Mucosa of stomach (tissue), 1 donor: ENCODE measurements around the gene DDO.
"Not testable (repeated sequence)": the region's sequence is repeated elsewhere in the genome, so short reads cannot be mapped to it uniquely, and the experiment has no call there.

Source experiments
- H3K27me3 ChIP-seq: one replicate; pipeline ENCODE4 v1.7.0; 2013; ENCODE audit warnings: mild to moderate bottlenecking, low read length; ENCODE audit not compliant: control insufficient read depth, insufficient read depth
- H3K36me3 ChIP-seq: one replicate; pipeline ENCODE4 v1.7.0; 2013; ENCODE audit warnings: low read length; ENCODE audit not compliant: control insufficient read depth, insufficient read depth
- H3K4me1 ChIP-seq: one replicate; pipeline ENCODE4 v1.7.0; 2013; ENCODE audit warnings: mild to moderate bottlenecking, low read length; ENCODE audit not compliant: control insufficient read depth, insufficient read depth
- H3K4me3 ChIP-seq: one replicate; pipeline ENCODE4 v1.7.0; 2013; ENCODE audit warnings: low read length
- H3K9ac ChIP-seq: one replicate; pipeline ENCODE4 v1.7.0; 2013; ENCODE audit warnings: mild to moderate bottlenecking, low read length, moderate library complexity
- H3K9me3 ChIP-seq: one replicate; pipeline ENCODE4 v1.7.0; 2013; ENCODE audit warnings: mild to moderate bottlenecking, low read length, moderate library complexity; ENCODE audit not compliant: control insufficient read depth
- donor health status: Pancreatic carcinoma.

The DDO gene

GRCh38 chr6:110415086-110415916, at the start of gene DDO:
DDO (minus strand) TSS chr6:110415575; CDS start chr6:110413462, 2,113 bp downstream.
- Histone ChIP-seq H3K4me3 (peak within 1 kb of the TSS; percentile 27), H3K27me3 (no peaks in the 10 kb centered on the region), H3K36me3 (no peaks in the 10 kb centered on the region), H3K9me3 (no peaks in the 10 kb centered on the region), H3K9ac (peak within 1 kb of the TSS; percentile 49), H3K4me1 (peaks cover 9% of the 10 kb centered on the region)

DNA sequence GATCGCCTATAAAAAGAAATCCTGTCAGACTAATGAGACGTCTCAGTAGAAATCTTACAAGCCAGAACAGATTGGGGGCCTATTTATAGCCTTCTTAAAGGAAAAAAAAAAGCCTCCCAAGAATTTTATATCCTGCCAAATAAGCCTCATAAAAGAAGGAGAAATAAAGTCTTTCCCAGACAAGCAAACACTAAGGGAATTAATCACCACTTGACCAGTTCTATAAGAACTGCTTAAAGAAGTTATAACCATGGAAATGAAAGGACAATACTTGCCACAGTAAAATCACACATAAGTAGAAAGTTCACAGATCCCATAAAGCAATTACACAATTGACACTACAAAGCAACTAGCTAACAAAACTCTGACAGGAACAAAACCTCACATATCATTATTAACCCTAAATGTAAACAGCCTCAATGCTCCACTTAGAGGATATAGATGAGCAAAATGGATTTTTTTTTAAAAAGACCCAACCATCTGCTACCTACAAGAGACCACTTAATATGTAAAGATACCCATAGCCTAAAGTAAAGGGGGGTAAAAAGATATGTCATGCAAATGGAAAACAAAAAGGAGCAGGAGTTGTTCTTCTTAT, 47.6 kb upstream of the DDO start:
- Histone ChIP-seq H3K4me1 (no peaks in the 10 kb centered on the region), H3K9me3 (no peaks in the 10 kb centered on the region), H3K4me3 (no peak overlapping the region), H3K27me3 (no peaks in the 10 kb centered on the region), H3K9ac (no peak overlapping the region), H3K36me3 (no peaks in the 10 kb centered on the region)

DNA sequence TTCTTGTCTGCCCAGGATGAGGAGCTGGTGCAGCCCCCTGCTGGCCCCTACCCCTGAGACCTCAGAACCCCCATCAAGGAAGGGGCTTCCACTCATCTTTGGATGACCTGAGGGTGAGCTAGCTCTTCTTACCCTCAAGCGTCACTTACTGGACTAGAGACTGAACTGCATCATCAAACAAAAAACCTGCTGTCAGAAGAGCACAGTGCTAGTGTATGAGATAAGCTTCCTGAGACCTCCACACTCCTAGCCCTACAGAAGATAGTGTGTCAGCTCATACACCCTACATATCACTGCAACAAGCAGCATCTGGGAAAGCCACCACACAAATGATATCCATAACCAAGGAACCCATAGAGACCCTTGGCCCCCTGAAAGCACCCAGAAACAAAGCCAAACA, 46.0 kb upstream of the DDO start:
- Histone ChIP-seq H3K9ac (no peak overlapping the region), H3K27me3 (no peaks in the 10 kb centered on the region), H3K9me3 (no peaks in the 10 kb centered on the region), H3K36me3 (no peaks in the 10 kb centered on the region), H3K4me1 (no peaks in the 10 kb centered on the region), H3K4me3 (no peak overlapping the region)

- H3K36me3 ChIP-seq = no peaks in the 10 kb centered on the region
- no peaks in the 10 kb centered on the region for H3K9me3 ChIP-seq
- H3K9ac ChIP-seq = no peak overlapping the region
- no peaks in the 10 kb centered on the region for H3K4me1 ChIP-seq
- H3K4me3 ChIP-seq = no peak overlapping the region
- no peaks in the 10 kb centered on the region for H3K27me3 ChIP-seq
Measured at GRCh38 chr6:110459137-110459536, 43.8 kb upstream of the DDO start.

DNA sequence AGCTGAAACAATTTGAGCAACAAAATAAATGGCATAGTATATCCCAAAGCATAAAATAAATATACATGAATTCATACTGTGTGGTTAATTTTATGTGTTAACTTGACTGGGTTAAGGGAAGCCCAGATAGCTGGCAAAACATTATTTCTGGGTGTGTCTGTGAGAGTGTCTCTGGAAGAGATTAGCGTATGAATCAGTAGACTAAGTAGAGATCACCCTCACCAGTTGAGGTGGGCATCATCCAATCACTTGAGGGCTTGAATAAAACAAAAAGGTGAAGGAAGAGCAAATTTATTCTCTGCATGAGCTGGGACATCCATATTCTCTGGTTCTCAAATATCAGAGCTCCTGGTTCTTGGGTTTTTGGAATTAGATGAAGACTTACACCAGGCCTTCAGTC, 43.1 kb upstream of the DDO start:
- Histone ChIP-seq H3K4me1 (no peaks in the 10 kb centered on the region), H3K9ac (no peak overlapping the region), H3K36me3 (no peaks in the 10 kb centered on the region), H3K27me3 (no peaks in the 10 kb centered on the region), H3K4me3 (no peak overlapping the region), H3K9me3 (no peaks in the 10 kb centered on the region)

- H3K4me1 ChIP-seq, H3K36me3 ChIP-seq, H3K9me3 ChIP-seq, H3K4me3 ChIP-seq, H3K9ac ChIP-seq, H3K27me3 ChIP-seq: not testable (repeated sequence)
Measured at GRCh38 chr6:110457567-110458175, 42.3 kb upstream of the DDO start.

GRCh38 chr6:110456694-110457093, 41.3 kb upstream of the DDO start:
- Histone ChIP-seq H3K36me3 (no peaks in the 10 kb centered on the region), H3K9me3 (no peaks in the 10 kb centered on the region), H3K27me3 (no peaks in the 10 kb centered on the region), H3K4me1 (no peaks in the 10 kb centered on the region), H3K9ac (no peak overlapping the region), H3K4me3 (no peak overlapping the region)

- H3K27me3 ChIP-seq = no peaks in the 10 kb centered on the region
- H3K4me1 ChIP-seq = no peaks in the 10 kb centered on the region
- H3K9ac ChIP-seq = no peak overlapping the region
- H3K4me3 ChIP-seq = no peak overlapping the region
- H3K9me3 ChIP-seq = no peaks in the 10 kb centered on the region
- no peaks in the 10 kb centered on the region for H3K36me3 ChIP-seq
Measured at GRCh38 chr6:110449541-110449895, 34.1 kb upstream of the DDO start.

DNA sequence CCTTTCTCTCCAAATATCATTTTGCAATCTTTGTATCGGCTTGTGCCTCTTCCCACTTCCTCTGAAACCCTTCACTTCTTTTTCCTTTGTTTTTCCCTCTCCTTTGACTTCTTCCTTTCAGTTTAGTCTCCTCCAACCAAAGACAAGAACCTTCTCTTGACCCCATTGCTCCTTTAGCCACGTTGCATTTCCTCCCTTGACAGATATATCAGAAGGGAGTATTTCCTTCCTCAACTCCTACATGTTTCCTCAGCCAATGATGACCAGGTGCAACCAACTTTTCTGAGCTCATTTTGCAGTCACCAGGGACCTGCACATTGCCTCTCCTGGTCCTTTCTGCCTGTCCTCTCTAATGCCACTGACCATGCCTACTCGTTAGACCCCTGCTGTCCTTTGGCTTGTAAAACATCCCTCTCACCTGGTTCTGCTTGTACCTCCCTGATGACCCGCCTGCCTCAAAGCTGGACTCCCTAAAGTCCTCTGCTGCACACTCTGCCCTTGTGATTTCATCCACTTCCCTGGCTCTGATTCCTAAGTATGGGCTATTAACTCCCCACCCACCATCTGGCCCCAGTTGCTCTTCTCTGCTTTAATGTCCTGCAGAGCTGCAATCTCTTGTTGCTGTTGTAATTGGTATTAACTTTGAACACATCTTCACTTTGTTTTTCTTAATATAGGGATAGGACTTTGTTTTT, 33.6 kb upstream of the DDO start:
- Histone ChIP-seq H3K27me3 (no peaks in the 10 kb centered on the region), H3K4me3 (no peak overlapping the region), H3K9ac (no peak overlapping the region), H3K4me1 (no peaks in the 10 kb centered on the region), H3K36me3 (no peaks in the 10 kb centered on the region), H3K9me3 (no peaks in the 10 kb centered on the region)

- H3K4me1 ChIP-seq = no peaks in the 10 kb centered on the region
- H3K27me3 ChIP-seq = no peaks in the 10 kb centered on the region
- no peak overlapping the region for H3K4me3 ChIP-seq
- H3K9me3 ChIP-seq = no peaks in the 10 kb centered on the region
- no peaks in the 10 kb centered on the region for H3K36me3 ChIP-seq
- no peak overlapping the region for H3K9ac ChIP-seq
Measured at GRCh38 chr6:110447761-110448160, 32.4 kb upstream of the DDO start.

- Histone ChIP-seq H3K9ac (no peak overlapping the region), H3K4me3 (no peak overlapping the region)
Measured at GRCh38 chr6:110446405-110446804, 31.0 kb upstream of the DDO start.

GRCh38 chr6:110440026-110440425, 24.7 kb upstream of the DDO start:
- H3K4me3 ChIP-seq = no peak overlapping the region
- H3K36me3 ChIP-seq = no peaks in the 10 kb centered on the region
- H3K4me1 ChIP-seq = no peaks in the 10 kb centered on the region
- H3K9me3 ChIP-seq = no peaks in the 10 kb centered on the region
- H3K9ac ChIP-seq = no peak overlapping the region
- H3K27me3 ChIP-seq = no peaks in the 10 kb centered on the region

More at GRCh38 chr6:110446405-110446804, 31.0 kb upstream of the DDO start:
- no peaks in the 10 kb centered on the region for H3K9me3 ChIP-seq
- no peaks in the 10 kb centered on the region for H3K36me3 ChIP-seq
- no peaks in the 10 kb centered on the region for H3K27me3 ChIP-seq
- no peaks in the 10 kb centered on the region for H3K4me1 ChIP-seq
